GM23248 (cell line): Measurements from ENCODE around the gene LIMCH1.

Source experiments
- EZH2 ChIP-seq: fragments of 200-600 bp; sonication (generic); IDR thresholded peaks from 2 replicates; pipeline ENCODE4 v1.6.1; 2018; ENCODE audit warnings: antibody characterized with exemption, mild to moderate bottlenecking; ENCODE audit not compliant: insufficient read depth, poor library complexity, severe bottlenecking
- EZH2phosphoT487 ChIP-seq: fragments of 200-600 bp; sonication (generic); IDR thresholded peaks from 2 replicates; pipeline ENCODE4 v1.6.1; 2018; ENCODE audit warnings: antibody characterized with exemption, moderate library complexity, mild to moderate bottlenecking, low read depth; ENCODE audit not compliant: insufficient read depth

GRCh38 chr4:41498177-41498576 is 39.8 kb upstream of the LIMCH1 start:
- no peak for TF ChIP-seq EZH2
- TF ChIP-seq EZH2phosphoT487: no peak
